HepG2 (cell line): ENCODE data around the gene PSEN2. TPM values are rescaled to one million over a fixed set of nuclear protein-coding genes. Genes with fewer than 3 reads are reported as not detected.

ENCODE experiments used
- ARHGAP35 ChIP-seq: sonication (generic); formaldehyde crosslinking; IDR thresholded peaks from 2 replicates; pipeline ENCODE4 v1.9.0; 2022; ENCODE audit warnings: mild to moderate bottlenecking, inconsistent platforms, moderate library complexity, missing genetic modification reagents, borderline replicate concordance
- ARNT ChIP-seq: fragments of 450-650 bp; IDR thresholded peaks from 2 replicates; pipeline ENCODE4 v1.6.1; 2017
- SIX4 ChIP-seq: sonication (generic); formaldehyde crosslinking; IDR thresholded peaks from 2 replicates; pipeline ENCODE4 v1.4.0; 2020; ENCODE audit warnings: missing genetic modification reagents
- SOX5 ChIP-seq: IDR thresholded peaks from 2 replicates; pipeline ENCODE4 v1.6.1; 2016; ENCODE audit warnings: borderline replicate concordance
- TIGD3 ChIP-seq: sonication (generic); formaldehyde crosslinking; IDR thresholded peaks from 2 replicates; pipeline ENCODE4 v1.5.1; 2020; ENCODE audit warnings: mild to moderate bottlenecking, missing genetic modification reagents, borderline replicate concordance
- ZBTB49 ChIP-seq: sonication (generic); formaldehyde crosslinking; IDR thresholded peaks from 2 replicates; pipeline ENCODE4 v1.4.0; 2020; ENCODE audit warnings: missing genetic modification reagents, borderline replicate concordance
- ZNF333 ChIP-seq: sonication (generic); formaldehyde crosslinking; IDR thresholded peaks from 2 replicates; pipeline ENCODE4 v1.4.0; 2020; ENCODE audit warnings: mild to moderate bottlenecking, missing genetic modification reagents, borderline replicate concordance
- ZNF367 ChIP-seq: sonication (generic); formaldehyde crosslinking; IDR thresholded peaks from 2 replicates; pipeline ENCODE4 v1.4.0; 2020; ENCODE audit warnings: missing genetic modification reagents, borderline replicate concordance
- ZNF468 ChIP-seq: sonication (generic); formaldehyde crosslinking; IDR thresholded peaks from 2 replicates; pipeline ENCODE4 v1.8.0; 2022; ENCODE audit warnings: mild to moderate bottlenecking, moderate library complexity, missing genetic modification reagents
- ZNF619 ChIP-seq: sonication (generic); formaldehyde crosslinking; IDR thresholded peaks from 2 replicates; pipeline ENCODE4 v1.4.0; 2020; ENCODE audit warnings: mild to moderate bottlenecking, missing genetic modification reagents
- ZNF674 ChIP-seq: sonication (generic); formaldehyde crosslinking; IDR thresholded peaks from 2 replicates; pipeline ENCODE4 v1.5.0; 2020; ENCODE audit warnings: low read depth, mild to moderate bottlenecking, missing genetic modification reagents
- ZNF703 ChIP-seq: sonication (generic); formaldehyde crosslinking; IDR thresholded peaks from 2 replicates; pipeline ENCODE4 v1.5.1; 2020; ENCODE audit warnings: missing genetic modification reagents, mild to moderate bottlenecking, moderate library complexity, borderline replicate concordance
- ZNF749 ChIP-seq: sonication (generic); formaldehyde crosslinking; IDR thresholded peaks from 2 replicates; pipeline ENCODE4 v1.8.0; 2022; ENCODE audit warnings: mild to moderate bottlenecking, missing genetic modification reagents, moderate library complexity, borderline replicate concordance
- ZNF878 ChIP-seq: sonication (generic); formaldehyde crosslinking; IDR thresholded peaks from 2 replicates; pipeline ENCODE4 v1.8.1; 2023; ENCODE audit warnings: mild to moderate bottlenecking, missing genetic modification reagents, moderate library complexity
- polyA plus RNA-seq, 8 experiments: library from polyadenylated mRNA; depleted of rRNA in 3 of 8; stranded (reverse) in 7 of 8; unstranded in 1 of 8; fragments of >200 nt; fragmentation: Illumina TruSeq in 4 of 8; extraction: Trizol in 4 of 8; gene quantifications; 2 replicates each; pipeline versions ENCODE4 v1.2.1 to v1.2.3, GENCODE V29; 2011 to 2016; ENCODE audit warnings: low read depth in 4 of 8, missing spikeins in 1 of 8, mixed read lengths in 1 of 8; ENCODE audit not compliant: insufficient read depth in 1 of 8
- total RNA-seq, 5 experiments: library from RNA; depleted of rRNA; stranded (reverse); fragments of >200 nt; fragmentation: Illumina TruSeq; extraction: Trizol; gene quantifications; 2 replicates each; pipeline ENCODE4 v1.2.3, GENCODE V29; 2016; ENCODE audit warnings: low read depth in 1 of 5
- TF ChIP-seq, protein P1 (sequence below): sonication (generic); formaldehyde crosslinking; IDR thresholded peaks from 2 replicates; pipeline ENCODE4 v1.5.0; 2020; ENCODE audit warnings: missing genetic modification reagents
- TF ChIP-seq, protein P2 (sequence below): sonication (generic); formaldehyde crosslinking; IDR thresholded peaks from 2 replicates; pipeline ENCODE4 v1.8.0; 2022; ENCODE audit warnings: mild to moderate bottlenecking, missing genetic modification reagents
- TF ChIP-seq, protein P3 (sequence below): sonication (generic); formaldehyde crosslinking; IDR thresholded peaks from 2 replicates; pipeline ENCODE4 v1.5.0; 2020; ENCODE audit warnings: missing genetic modification reagents
- TF ChIP-seq, protein P4 (sequence below): sonication (generic); formaldehyde crosslinking; IDR thresholded peaks from 2 replicates; pipeline ENCODE4 v1.8.1; 2023; ENCODE audit warnings: missing genetic modification reagents, mild to moderate bottlenecking, borderline replicate concordance

The PSEN2 gene
- total and polyA plus RNA-seq, 2 of the 13 experiments (the other 11 are each of a cell fraction or from before 2014, with no cell fraction given) = 5.9 to 13.1 TPM

DNA sequence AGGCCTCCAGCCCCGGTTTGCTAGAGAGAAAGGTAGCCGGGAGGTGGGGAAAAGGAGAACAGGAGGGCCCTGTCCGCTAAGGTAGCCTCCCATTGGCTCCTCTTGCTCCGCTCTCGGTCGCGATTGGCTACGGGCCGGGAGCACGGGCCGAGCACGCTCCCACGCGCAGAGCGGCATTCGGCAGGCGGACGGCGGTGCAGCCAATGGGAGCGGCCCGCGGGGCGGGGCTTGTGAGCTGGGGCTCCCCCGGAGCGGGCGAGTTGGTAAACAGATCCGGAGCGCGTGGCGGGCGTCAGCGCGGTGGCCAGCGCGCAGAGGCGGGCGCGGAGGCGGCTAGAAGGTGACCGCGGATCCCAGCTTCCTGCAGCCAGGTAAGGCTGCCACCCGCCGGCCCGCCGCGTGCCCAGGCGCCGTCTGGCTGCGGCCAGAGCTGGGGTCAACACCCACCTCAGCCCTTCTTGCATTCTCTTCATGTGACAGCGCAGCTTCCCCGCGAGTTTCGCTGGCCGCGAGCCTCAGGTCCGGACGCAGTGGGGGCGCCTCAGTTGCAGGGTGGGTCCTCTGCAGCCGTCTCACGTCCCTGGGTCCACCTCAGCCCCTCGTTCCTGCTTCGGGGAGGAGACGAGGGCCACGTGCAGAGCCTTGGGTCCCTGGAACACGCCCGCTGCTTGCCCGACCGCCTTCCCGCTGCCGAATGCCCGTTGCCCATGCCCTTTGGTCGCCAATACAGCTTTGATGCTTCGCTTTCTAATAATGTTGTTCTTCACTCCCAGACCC, 69.8 kb downstream of the PSEN2 start, which contains the start of gene COQ8A (continued):
- TF ChIP-seq ZBTB49 = no peak
- TF ChIP-seq ZNF468 (CRISPR knock-in tag) = 0 out of 2 replicates have a peak, but pooled peaks have one; percentile 52
- TF ChIP-seq, protein P1, sequence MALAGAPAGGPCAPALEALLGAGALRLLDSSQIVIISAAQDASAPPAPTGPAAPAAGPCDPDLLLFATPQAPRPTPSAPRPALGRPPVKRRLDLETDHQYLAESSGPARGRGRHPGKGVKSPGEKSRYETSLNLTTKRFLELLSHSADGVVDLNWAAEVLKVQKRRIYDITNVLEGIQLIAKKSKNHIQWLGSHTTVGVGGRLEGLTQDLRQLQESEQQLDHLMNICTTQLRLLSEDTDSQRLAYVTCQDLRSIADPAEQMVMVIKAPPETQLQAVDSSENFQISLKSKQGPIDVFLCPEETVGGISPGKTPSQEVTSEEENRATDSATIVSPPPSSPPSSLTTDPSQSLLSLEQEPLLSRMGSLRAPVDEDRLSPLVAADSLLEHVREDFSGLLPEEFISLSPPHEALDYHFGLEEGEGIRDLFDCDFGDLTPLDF (CRISPR knock-in tag) = peak; percentile 47; the same call in 1 of the 2 replicates
- peak; percentile 73; the same call in 1 of the 2 replicates for TF ChIP-seq ZNF749 (CRISPR knock-in tag)
- TF ChIP-seq, protein P2, sequence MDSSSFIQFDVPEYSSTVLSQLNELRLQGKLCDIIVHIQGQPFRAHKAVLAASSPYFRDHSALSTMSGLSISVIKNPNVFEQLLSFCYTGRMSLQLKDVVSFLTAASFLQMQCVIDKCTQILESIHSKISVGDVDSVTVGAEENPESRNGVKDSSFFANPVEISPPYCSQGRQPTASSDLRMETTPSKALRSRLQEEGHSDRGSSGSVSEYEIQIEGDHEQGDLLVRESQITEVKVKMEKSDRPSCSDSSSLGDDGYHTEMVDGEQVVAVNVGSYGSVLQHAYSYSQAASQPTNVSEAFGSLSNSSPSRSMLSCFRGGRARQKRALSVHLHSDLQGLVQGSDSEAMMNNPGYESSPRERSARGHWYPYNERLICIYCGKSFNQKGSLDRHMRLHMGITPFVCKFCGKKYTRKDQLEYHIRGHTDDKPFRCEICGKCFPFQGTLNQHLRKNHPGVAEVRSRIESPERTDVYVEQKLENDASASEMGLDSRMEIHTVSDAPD = no peak; the same call in 1 of the 2 replicates
- TF ChIP-seq ZNF878 (CRISPR knock-in tag) = no peak; the same call in 1 of the 2 replicates
- TF ChIP-seq ARNT = no peak
- no peak; the same call in 1 of the 2 replicates for TF ChIP-seq ZNF619
- TF ChIP-seq ZNF333 = peak; percentile 30; the same call in 1 of the 2 replicates
- TF ChIP-seq SIX4 (CRISPR knock-in tag) = peak; percentile 22; the same call in 1 of the 2 replicates
- peak; percentile 19; the same call in 1 of the 2 replicates for TF ChIP-seq SOX5
- TF ChIP-seq, protein P3, sequence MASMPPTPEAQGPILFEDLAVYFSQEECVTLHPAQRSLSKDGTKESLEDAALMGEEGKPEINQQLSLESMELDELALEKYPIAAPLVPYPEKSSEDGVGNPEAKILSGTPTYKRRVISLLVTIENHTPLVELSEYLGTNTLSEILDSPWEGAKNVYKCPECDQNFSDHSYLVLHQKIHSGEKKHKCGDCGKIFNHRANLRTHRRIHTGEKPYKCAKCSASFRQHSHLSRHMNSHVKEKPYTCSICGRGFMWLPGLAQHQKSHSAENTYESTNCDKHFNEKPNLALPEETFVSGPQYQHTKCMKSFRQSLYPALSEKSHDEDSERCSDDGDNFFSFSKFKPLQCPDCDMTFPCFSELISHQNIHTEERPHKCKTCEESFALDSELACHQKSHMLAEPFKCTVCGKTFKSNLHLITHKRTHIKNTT (CRISPR knock-in tag) = no peak
- peak; percentile 45; the same call in 1 of the 2 replicates for TF ChIP-seq ZNF703 (CRISPR knock-in tag)
- no peak for TF ChIP-seq ZNF674 (CRISPR knock-in tag)
- TF ChIP-seq, protein P4, sequence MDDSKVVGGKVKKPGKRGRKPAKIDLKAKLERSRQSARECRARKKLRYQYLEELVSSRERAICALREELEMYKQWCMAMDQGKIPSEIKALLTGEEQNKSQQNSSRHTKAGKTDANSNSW = no peak
- TF ChIP-seq TIGD3 = no peak
- no peak for TF ChIP-seq ARHGAP35 (CRISPR knock-in tag)
- no peak for TF ChIP-seq ZNF367 (CRISPR knock-in tag)
